Measurements from ENCODE around the gene SERTAD2. TPM values are rescaled to one million over a fixed set of nuclear protein-coding genes. Genes with fewer than 3 reads are reported as not detected.

Gene SERTAD2
- total RNA-seq, 4 donors from 2014 or later, result 15.9 to 18.8 (median 17.4) TPM

DNA sequence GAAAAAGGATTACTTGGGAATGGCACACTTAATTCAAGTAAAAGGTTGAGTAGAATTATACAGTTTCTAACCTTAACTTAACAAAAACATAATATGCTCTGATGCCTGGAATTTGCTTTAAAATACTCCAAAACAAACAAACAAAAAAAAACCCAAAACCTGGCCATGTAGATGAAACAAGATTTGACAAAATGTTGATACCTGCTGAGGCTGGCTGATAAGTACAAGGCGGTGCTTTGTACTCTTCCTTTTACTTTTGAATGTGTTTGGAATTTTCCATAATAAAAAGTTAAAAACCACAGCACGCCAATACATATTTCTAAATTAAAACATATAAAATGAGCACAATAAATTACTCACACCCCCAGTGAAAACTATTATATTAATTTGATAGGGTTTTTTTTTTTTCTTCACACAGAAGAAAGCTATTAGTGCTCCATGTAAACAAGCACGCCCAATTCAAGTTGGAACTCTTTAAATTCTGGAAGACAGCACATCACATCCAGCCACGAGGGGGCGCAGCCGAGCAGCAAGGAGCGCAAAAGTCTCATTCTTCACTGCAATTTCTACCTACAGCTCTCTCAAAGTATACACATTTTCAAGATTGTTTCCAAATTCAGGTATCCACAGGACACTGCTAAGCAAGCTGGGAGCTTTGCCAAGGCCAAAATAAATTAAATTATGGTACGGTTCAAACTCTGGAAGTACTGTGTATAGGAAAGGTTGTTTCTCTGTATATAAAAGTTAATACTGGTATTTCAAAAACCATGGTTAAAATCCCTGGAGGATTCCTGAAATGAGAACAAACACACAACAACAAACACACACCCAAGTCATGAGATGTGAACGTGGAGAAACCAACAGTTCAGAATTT is 7.5 kb downstream of the SERTAD2 start:
- no peaks in the 10 kb centered on the region for H3K36me3 ChIP-seq
- peak overlapping the region; percentile 38 to 93 (median 86) for H3K27ac ChIP-seq
- peak; percentile 88 to 96 for DNase-seq (ENCODE audit: low spot score in 2 of 2)
- H3K27me3 ChIP-seq, result no peaks in the 10 kb centered on the region
- TF ChIP-seq EP300 (IDR thresholded peaks at IDR 0.05) (peak in 1 of 2 donors; percentile 67), POLR2A (IDR thresholded peaks at IDR 0.05) (no peak)
- TF ChIP-seq, protein P1, sequence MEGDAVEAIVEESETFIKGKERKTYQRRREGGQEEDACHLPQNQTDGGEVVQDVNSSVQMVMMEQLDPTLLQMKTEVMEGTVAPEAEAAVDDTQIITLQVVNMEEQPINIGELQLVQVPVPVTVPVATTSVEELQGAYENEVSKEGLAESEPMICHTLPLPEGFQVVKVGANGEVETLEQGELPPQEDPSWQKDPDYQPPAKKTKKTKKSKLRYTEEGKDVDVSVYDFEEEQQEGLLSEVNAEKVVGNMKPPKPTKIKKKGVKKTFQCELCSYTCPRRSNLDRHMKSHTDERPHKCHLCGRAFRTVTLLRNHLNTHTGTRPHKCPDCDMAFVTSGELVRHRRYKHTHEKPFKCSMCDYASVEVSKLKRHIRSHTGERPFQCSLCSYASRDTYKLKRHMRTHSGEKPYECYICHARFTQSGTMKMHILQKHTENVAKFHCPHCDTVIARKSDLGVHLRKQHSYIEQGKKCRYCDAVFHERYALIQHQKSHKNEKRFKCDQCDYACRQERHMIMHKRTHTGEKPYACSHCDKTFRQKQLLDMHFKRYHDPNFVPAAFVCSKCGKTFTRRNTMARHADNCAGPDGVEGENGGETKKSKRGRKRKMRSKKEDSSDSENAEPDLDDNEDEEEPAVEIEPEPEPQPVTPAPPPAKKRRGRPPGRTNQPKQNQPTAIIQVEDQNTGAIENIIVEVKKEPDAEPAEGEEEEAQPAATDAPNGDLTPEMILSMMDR (IDR thresholded peaks at IDR 0.05), result peak; percentile 77 to 95 (median 90)
- 12 to 13% methylated on average over 9 of the region's 9 CpGs for WGBS, 2 donors
- peaks cover 0 to 88% (median 37%) of the 10 kb centered on the region in 4 donors for H3K4me1 ChIP-seq
- no peak overlapping the region for H3K4me3 ChIP-seq
- no peaks in the 10 kb centered on the region for H3K9me3 ChIP-seq

DNA sequence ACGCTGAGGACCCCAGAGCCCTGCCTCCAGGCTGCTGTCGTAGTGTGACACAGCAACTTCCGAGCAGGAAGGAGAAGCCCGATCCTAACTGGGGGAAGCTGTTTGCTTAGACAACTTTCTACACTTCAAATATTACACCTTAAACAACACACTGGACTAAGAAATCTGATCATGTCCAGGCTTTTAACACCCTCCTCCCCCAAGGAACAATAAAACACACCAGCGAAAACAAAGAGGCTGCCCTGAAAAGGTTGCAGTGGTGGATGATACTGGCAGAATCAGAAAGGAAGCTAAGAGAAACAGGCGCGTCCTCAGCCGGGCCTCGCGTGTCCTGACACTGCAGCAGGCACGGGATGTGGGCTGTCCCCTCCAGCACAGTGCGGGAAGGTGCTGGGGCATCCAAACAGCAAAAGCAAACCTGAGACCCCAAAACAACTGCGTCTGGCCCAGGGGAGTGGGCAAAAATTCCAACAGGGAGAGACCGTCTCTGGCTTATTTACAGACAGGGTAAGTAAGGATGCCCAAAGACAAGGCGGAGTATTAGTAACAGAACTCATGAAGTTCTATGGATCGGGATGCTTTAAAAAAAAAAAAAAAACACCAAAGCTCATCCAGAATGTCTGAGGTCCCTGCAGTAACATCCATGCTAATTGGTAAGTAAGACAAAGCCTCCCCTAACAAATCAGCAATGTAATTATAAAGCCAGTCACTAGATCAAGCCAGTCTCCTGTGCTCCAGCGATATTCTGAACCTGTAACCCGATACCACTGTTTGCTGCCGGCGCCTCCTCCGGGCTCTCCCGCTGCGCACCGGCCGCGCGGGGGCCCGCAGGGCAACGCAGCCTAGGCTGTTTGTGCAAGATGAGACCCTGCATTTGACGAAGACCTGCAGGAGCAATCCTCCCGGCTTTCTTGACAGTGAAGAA is 9.0 kb downstream of the SERTAD2 start:
- TF ChIP-seq, protein P1 (IDR thresholded peaks at IDR 0.05), result peak in 1 of 5 experiments; percentile 16
- TF ChIP-seq EP300 (IDR thresholded peaks at IDR 0.05) (peak in 1 of 2 donors; percentile 82), POLR2A (IDR thresholded peaks at IDR 0.05) (peak; percentile 54 to 73)
- peaks cover 0 to 88% (median 46%) of the 10 kb centered on the region in 4 donors for H3K4me1 ChIP-seq
- peak; percentile 53 to 61 for DNase-seq (ENCODE audit: low spot score in 2 of 2)
- H3K36me3 ChIP-seq, result no peaks in the 10 kb centered on the region
- H3K27ac ChIP-seq, result peak overlapping the region; percentile 38 to 93 (median 86)
- no peaks in the 10 kb centered on the region for H3K9me3 ChIP-seq
- 1% methylated on average over 31 of the region's 31 CpGs for WGBS, 2 donors
- peak overlapping the region; percentile 18 to 53 (median 36) for H3K4me3 ChIP-seq
- H3K27me3 ChIP-seq, result no peaks in the 10 kb centered on the region

DNA sequence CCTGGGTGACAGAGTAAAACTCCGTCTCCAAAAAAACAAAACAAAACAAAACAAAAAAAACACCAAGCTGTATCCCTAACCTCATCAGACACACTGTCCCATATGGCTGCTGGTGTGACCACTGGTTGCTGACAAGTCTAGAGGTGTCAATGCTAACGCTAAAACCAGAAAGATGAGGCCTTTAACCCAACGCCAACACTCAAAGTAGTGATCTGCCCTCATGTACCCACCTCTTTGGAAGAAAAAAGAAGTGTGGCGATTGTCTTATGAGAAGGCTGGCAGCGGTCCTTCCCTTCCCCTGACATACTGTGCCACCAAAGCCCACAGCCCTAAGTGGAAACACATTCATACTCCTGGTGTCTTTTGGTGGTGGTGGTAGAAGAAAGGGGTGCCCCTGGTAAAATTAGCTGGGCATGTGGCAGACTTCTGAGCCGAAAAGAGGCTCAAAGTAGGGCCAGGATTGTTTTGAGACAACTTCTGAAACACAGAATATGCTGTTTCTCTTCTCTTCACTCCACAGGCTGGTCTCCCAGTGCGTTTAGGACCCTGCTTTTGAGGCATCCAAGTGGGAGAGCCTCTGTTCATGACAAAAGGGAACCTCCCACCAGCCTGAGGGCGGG is 9.8 kb downstream of the SERTAD2 start:
- 48 to 54% methylated on average over 8 of the region's 8 CpGs for WGBS, 2 donors
- H3K27ac ChIP-seq, result peak overlapping the region; percentile 38 to 93 (median 86)

GRCh38 chr2:64641599-64641998 is 12.1 kb downstream of the SERTAD2 start:
- Histone ChIP-seq H3K4me1 (peaks cover 0 to 86% (median 48%) of the 10 kb centered on the region in 4 donors), H3K4me3 (no peak overlapping the region), H3K36me3 (peaks cover 0 to 1% (median 0%) of the 10 kb centered on the region in 3 donors), H3K27ac (peak overlapping the region in 2 of 4 donors; percentile 67 to 89), H3K27me3 (no peaks in the 10 kb centered on the region), H3K9me3 (no peaks in the 10 kb centered on the region)
- DNase-seq (ENCODE audit: low spot score in 2 of 2), result no peak
- no peak for TF ChIP-seq EP300 (IDR thresholded peaks at IDR 0.05)
- TF ChIP-seq, protein P1 (IDR thresholded peaks at IDR 0.05), result no peak
- TF ChIP-seq POLR2A (IDR thresholded peaks at IDR 0.05), result no peak
- WGBS, 2 donors, result 77 to 81% methylated on average over 10 of the region's 10 CpGs

More for the DNA sequence above, 9.8 kb downstream of the SERTAD2 start:
- no peak for DNase-seq (ENCODE audit: low spot score in 2 of 2)
- peak overlapping the region in 3 of 4 donors; percentile 32 to 53 (median 40) for H3K4me3 ChIP-seq
- no peaks in the 10 kb centered on the region for H3K36me3 ChIP-seq
- peaks cover 0 to 88% (median 49%) of the 10 kb centered on the region in 4 donors for H3K4me1 ChIP-seq
- no peaks in the 10 kb centered on the region for H3K27me3 ChIP-seq
- H3K9me3 ChIP-seq, result no peaks in the 10 kb centered on the region
- TF ChIP-seq POLR2A (IDR thresholded peaks at IDR 0.05), result no peak
- no peak for TF ChIP-seq EP300 (IDR thresholded peaks at IDR 0.05)
- TF ChIP-seq, protein P1 (IDR thresholded peaks at IDR 0.05), result no peak
